Mesothelial cell of epicardium (in vitro differentiated cells): ENCODE data around the gene HSP90AB1. TPM values are rescaled to one million over a fixed set of nuclear protein-coding genes. Genes with fewer than 3 reads are reported as not detected.

Experiments used
- DNase-seq, 2 experiments: peaks; one replicate each; pipeline ENCODE4 v3.0.0; 2021; ENCODE audit warnings: low spot score in 2 of 2; ENCODE audit not compliant: unreplicated experiment in 2 of 2
- H3K27ac Mint-ChIP-seq: 2 replicates; pipeline ENCODE4 v1.8.0; 2021; ENCODE audit warnings: mixed read lengths
- H3K27me3 Mint-ChIP-seq: 2 replicates; pipeline ENCODE4 v1.8.0; 2021; ENCODE audit warnings: low read depth, mixed read lengths
- H3K36me3 Mint-ChIP-seq: 2 replicates; pipeline ENCODE4 v1.8.0; 2021; ENCODE audit warnings: mixed read lengths
- H3K4me1 Mint-ChIP-seq: 2 replicates; pipeline ENCODE4 v1.8.0; 2021; ENCODE audit warnings: mixed read lengths
- H3K4me3 Mint-ChIP-seq: 2 replicates; pipeline ENCODE4 v1.8.0; 2021; ENCODE audit warnings: mild to moderate bottlenecking, moderate library complexity, mixed read lengths
- H3K9me3 Mint-ChIP-seq: 2 replicates; pipeline ENCODE4 v1.8.0; 2021; ENCODE audit warnings: mixed read lengths
- total RNA-seq: library from RNA; stranded (reverse); gene quantifications from 3 replicates; pipeline ENCODE4 v1.2.1, GENCODE V29; 2021
- TF ChIP-seq, protein P1 (sequence below): fragments of 200-600 bp; sonication (generic); IDR thresholded peaks from one replicate; pipeline ENCODE4 v1.5.0; 2021; ENCODE audit warnings: antibody characterized with exemption; ENCODE audit not compliant: unreplicated experiment

The HSP90AB1 gene
- total RNA-seq = 992 to 1,038 TPM (median 1,015 TPM) in 3 replicates

DNA sequence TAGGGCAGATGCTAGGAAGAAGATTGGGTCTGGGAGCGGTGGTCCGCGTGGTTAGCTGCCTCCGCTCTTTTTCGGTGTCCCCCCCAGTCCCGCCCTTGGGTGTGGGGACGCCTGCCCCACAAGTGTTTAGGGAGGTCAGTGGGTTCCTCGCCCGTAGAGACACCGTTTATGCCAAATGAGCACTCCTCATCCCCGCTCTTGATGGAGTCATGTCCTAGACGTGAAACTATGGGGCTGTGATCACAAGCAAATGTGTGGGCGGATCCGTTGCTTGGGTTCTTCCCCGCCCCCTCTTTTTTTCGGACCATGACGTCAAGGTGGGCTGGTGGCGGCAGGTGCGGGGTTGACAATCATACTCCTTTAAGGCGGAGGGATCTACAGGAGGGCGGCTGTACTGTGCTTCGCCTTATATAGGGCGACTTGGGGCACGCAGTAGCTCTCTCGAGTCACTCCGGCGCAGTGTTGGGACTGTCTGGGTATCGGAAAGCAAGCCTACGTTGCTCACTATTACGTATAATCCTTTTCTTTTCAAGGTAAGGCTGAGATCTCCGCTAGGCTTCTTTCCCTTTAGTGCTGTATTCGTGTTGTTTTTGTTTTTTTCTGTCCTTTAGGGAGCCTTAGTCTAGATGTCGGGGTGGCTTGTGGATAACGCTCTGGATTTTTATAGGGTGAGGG is at the start of gene HSP90AB1:
TSS of gene HSP90AB1 (plus strand) at position 439 of the 675 bp plus-strand sequence. CDS start 1,529 bp downstream, outside the sequence.
- Mint-ChIP-seq H3K4me3 (peak within 1 kb of the TSS; percentile 98), H3K27me3 (no peaks in the 10 kb centered on the region), H3K36me3 (peaks cover 29% of the 10 kb centered on the region), H3K4me1 (peaks cover 27% of the 10 kb centered on the region), H3K27ac (peak within 1 kb of the TSS; percentile 99), H3K9me3 (no peaks in the 10 kb centered on the region)
- TF ChIP-seq, protein P1, sequence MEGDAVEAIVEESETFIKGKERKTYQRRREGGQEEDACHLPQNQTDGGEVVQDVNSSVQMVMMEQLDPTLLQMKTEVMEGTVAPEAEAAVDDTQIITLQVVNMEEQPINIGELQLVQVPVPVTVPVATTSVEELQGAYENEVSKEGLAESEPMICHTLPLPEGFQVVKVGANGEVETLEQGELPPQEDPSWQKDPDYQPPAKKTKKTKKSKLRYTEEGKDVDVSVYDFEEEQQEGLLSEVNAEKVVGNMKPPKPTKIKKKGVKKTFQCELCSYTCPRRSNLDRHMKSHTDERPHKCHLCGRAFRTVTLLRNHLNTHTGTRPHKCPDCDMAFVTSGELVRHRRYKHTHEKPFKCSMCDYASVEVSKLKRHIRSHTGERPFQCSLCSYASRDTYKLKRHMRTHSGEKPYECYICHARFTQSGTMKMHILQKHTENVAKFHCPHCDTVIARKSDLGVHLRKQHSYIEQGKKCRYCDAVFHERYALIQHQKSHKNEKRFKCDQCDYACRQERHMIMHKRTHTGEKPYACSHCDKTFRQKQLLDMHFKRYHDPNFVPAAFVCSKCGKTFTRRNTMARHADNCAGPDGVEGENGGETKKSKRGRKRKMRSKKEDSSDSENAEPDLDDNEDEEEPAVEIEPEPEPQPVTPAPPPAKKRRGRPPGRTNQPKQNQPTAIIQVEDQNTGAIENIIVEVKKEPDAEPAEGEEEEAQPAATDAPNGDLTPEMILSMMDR = no peak
- peak; percentile 87 to 95 for DNase-seq

DNA sequence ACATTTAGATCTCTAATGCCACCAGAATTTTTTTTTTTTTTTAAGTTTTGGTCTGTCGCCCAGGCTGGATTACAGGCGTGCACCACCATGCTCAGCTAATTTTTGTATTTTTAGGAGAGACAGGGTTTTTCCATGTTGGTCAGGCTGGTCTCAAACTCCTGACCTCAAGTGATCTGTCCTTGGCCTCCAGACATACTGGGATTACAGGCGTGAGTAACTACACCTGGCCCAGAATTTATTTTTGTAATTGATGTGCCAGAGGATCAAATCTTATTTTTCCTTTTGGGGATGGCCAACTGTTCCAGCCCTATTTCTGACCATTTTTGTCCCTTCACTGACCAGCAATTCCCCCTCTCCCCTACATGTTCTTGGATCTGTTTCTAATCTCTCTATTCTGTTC is 48.2 kb upstream of the HSP90AB1 start:
- no peaks in the 10 kb centered on the region for H3K9me3 Mint-ChIP-seq
- no peak overlapping the region for H3K27ac Mint-ChIP-seq
- DNase-seq = no peak
- H3K4me1 Mint-ChIP-seq = peaks cover 22% of the 10 kb centered on the region
- no peak overlapping the region for H3K4me3 Mint-ChIP-seq
- TF ChIP-seq, protein P1 = no peak
- no peaks in the 10 kb centered on the region for H3K36me3 Mint-ChIP-seq
- no peaks in the 10 kb centered on the region for H3K27me3 Mint-ChIP-seq

GRCh38 chr6:44199883-44200282 is 47.0 kb upstream of the HSP90AB1 start:
- DNase-seq = no peak
- no peak overlapping the region for H3K4me3 Mint-ChIP-seq
- TF ChIP-seq, protein P1 = no peak
- H3K4me1 Mint-ChIP-seq = peaks cover 27% of the 10 kb centered on the region
- no peak overlapping the region for H3K27ac Mint-ChIP-seq
- H3K27me3 Mint-ChIP-seq = no peaks in the 10 kb centered on the region
- H3K36me3 Mint-ChIP-seq = no peaks in the 10 kb centered on the region
- H3K9me3 Mint-ChIP-seq = no peaks in the 10 kb centered on the region

DNA sequence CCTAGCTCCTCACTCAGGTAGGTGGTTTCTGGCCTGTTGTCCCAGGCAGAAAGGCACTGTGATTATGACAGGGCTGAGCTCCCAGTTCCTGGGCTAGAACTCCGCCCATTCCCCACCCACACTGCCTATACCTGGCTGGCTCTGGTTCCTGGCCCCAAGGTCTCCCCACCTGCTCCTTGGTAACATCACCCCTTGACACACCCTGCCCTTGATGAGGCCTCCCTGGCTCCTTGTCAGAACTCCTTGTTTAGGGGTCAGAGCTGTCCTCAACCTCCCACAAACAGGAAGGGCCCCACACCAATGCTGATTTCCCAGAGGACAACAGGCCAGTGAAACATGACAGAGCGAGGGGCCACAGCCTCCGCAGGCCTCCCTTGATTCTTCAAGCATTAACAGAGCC is 45.7 kb upstream of the HSP90AB1 start:
- Mint-ChIP-seq H3K27ac (no peak overlapping the region), H3K9me3 (no peaks in the 10 kb centered on the region), H3K4me3 (no peak overlapping the region), H3K4me1 (peaks cover 27% of the 10 kb centered on the region), H3K27me3 (no peaks in the 10 kb centered on the region), H3K36me3 (no peaks in the 10 kb centered on the region)
- TF ChIP-seq, protein P1 = no peak
- DNase-seq = no peak

- DNase-seq = no peak
- H3K9me3 Mint-ChIP-seq = no peaks in the 10 kb centered on the region
- no peak overlapping the region for H3K27ac Mint-ChIP-seq
- peaks cover 32% of the 10 kb centered on the region for H3K4me1 Mint-ChIP-seq
- H3K27me3 Mint-ChIP-seq = no peaks in the 10 kb centered on the region
- TF ChIP-seq, protein P1 = no peak
- no peak overlapping the region for H3K4me3 Mint-ChIP-seq
- no peaks in the 10 kb centered on the region for H3K36me3 Mint-ChIP-seq
These were observed 45.1 kb upstream of the HSP90AB1 start for GRCh38 chr6:44201638-44202303.
